Ovary (tissue), 3 donors: ENCODE results near the gene ENOX1.

Experiments used
- POLR2A ChIP-seq: fragments of 450-650 bp; IDR thresholded peaks from one replicate; pipeline ENCODE4 v1.6.1; 2017; ENCODE audit warnings: antibody characterized with exemption, mild to moderate bottlenecking, moderate library complexity
- TF ChIP-seq, protein P1 (sequence below), 3 donors: fragments of 450-650 bp in 2 of 3; fragments of 200-600 bp in 1 of 3; IDR thresholded peaks; one replicate each; pipeline versions ENCODE4 v1.5.1 to v1.8.0; 2016 to 2022; ENCODE audit warnings: antibody characterized with exemption in 3 of 3, mild to moderate bottlenecking in 1 of 3
- donor health status: DM: no; HTN: no; CAD: no.

GRCh38 chr13:43298816-43299215 is 488.0 kb downstream of the ENOX1 start:
- TF ChIP-seq, protein P1, sequence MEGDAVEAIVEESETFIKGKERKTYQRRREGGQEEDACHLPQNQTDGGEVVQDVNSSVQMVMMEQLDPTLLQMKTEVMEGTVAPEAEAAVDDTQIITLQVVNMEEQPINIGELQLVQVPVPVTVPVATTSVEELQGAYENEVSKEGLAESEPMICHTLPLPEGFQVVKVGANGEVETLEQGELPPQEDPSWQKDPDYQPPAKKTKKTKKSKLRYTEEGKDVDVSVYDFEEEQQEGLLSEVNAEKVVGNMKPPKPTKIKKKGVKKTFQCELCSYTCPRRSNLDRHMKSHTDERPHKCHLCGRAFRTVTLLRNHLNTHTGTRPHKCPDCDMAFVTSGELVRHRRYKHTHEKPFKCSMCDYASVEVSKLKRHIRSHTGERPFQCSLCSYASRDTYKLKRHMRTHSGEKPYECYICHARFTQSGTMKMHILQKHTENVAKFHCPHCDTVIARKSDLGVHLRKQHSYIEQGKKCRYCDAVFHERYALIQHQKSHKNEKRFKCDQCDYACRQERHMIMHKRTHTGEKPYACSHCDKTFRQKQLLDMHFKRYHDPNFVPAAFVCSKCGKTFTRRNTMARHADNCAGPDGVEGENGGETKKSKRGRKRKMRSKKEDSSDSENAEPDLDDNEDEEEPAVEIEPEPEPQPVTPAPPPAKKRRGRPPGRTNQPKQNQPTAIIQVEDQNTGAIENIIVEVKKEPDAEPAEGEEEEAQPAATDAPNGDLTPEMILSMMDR (IDR thresholded peaks at IDR 0.05), result no peak
- TF ChIP-seq POLR2A, result no peak
